ENCODE data around the gene DRAXIN. TPM values are rescaled to one million over a fixed set of nuclear protein-coding genes. Genes with fewer than 3 reads are reported as not detected.

The DRAXIN gene
- polyA plus RNA-seq, 1 of the 3 experiments (the other 2 are of a cell fraction) = 0.97 TPM

DNA sequence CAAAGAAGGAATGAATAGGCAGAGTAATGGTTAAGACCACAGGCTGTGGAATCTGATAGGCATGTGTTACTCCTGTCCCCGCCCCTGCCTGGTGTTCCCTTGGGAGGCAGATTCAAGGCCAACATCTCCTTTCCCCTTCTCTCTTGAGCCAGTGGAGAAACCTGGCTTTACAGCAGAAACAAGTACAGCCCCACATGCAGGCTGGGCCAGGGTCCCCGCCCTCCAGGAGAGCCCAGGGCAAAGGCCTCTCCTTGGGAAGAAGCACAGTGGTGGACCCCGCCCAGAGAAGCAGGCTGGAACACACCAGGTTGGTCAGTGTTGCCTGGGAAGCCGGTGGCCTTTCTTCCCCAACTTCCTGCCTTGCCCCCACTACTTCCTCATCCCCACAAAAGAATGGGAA lies 77.3 kb downstream of the DRAXIN start:
- peaks cover 0 to 14% of the 10 kb centered on the region in 2 experiments; a peak in 1 of 4 replicates for H3K4me1 ChIP-seq (ENCODE audit: control insufficient read depth in 1 of 2, insufficient read depth in 2 of 2, low read depth in 1 of 2, low read length in 1 of 2)
- no peaks in the 10 kb centered on the region for H3F3A ChIP-seq (replicated peaks; ENCODE audit: insufficient read depth)
- CTCF ChIA-PET = interaction anchor here (1.0 to 1.4 kb wide), 2 partner anchors 14 to 30 kb away, joined by 3 to 5 read pairs; no protein-coding TSS in a partner anchor
- no peak overlapping the region for H3K4me2 ChIP-seq
- no peak overlapping the region for H3K27ac ChIP-seq (ENCODE audit: low read depth in 2 of 2, low read length in 1 of 2)
- H3K79me2 ChIP-seq (ENCODE audit: insufficient read depth) = no peaks in the 10 kb centered on the region
- WGBS (ENCODE audit: low lambda C conversion rate) = 88% methylated on average over 4 of the region's 4 CpGs
- POLR2A ChIA-PET = no interaction called here
- no peak for DNase-seq
- no peaks in the 10 kb centered on the region for H3K36me3 ChIP-seq (replicated peaks in 1 of 2; ENCODE audit: control insufficient read depth in 1 of 2, insufficient read depth in 2 of 2, low read length in 1 of 2)
- H3K9me3 ChIP-seq = no peaks in the 10 kb centered on the region
- no peaks in the 10 kb centered on the region for H3K9me2 ChIP-seq
- H3K9ac ChIP-seq = no peak overlapping the region
- TF ChIP-seq, protein P1, sequence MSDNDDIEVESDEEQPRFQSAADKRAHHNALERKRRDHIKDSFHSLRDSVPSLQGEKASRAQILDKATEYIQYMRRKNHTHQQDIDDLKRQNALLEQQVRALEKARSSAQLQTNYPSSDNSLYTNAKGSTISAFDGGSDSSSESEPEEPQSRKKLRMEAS (IDR thresholded peaks at IDR 0.05; ENCODE audit: low read depth) = no peak
- TF ChIP-seq FOSL2 (IDR thresholded peaks at IDR 0.05; ENCODE audit: borderline replicate concordance, low read depth) = no peak
- TF ChIP-seq, protein P2, sequence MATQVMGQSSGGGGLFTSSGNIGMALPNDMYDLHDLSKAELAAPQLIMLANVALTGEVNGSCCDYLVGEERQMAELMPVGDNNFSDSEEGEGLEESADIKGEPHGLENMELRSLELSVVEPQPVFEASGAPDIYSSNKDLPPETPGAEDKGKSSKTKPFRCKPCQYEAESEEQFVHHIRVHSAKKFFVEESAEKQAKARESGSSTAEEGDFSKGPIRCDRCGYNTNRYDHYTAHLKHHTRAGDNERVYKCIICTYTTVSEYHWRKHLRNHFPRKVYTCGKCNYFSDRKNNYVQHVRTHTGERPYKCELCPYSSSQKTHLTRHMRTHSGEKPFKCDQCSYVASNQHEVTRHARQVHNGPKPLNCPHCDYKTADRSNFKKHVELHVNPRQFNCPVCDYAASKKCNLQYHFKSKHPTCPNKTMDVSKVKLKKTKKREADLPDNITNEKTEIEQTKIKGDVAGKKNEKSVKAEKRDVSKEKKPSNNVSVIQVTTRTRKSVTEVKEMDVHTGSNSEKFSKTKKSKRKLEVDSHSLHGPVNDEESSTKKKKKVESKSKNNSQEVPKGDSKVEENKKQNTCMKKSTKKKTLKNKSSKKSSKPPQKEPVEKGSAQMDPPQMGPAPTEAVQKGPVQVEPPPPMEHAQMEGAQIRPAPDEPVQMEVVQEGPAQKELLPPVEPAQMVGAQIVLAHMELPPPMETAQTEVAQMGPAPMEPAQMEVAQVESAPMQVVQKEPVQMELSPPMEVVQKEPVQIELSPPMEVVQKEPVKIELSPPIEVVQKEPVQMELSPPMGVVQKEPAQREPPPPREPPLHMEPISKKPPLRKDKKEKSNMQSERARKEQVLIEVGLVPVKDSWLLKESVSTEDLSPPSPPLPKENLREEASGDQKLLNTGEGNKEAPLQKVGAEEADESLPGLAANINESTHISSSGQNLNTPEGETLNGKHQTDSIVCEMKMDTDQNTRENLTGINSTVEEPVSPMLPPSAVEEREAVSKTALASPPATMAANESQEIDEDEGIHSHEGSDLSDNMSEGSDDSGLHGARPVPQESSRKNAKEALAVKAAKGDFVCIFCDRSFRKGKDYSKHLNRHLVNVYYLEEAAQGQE (IDR thresholded peaks at IDR 0.05; ENCODE audit: low read depth, low read length) = no peak
- no peak for TF ChIP-seq TCF12 (IDR thresholded peaks at IDR 0.05)
- no peak for TF ChIP-seq YY1 (IDR thresholded peaks at IDR 0.05; ENCODE audit: low read depth)
- TF ChIP-seq, protein P3, sequence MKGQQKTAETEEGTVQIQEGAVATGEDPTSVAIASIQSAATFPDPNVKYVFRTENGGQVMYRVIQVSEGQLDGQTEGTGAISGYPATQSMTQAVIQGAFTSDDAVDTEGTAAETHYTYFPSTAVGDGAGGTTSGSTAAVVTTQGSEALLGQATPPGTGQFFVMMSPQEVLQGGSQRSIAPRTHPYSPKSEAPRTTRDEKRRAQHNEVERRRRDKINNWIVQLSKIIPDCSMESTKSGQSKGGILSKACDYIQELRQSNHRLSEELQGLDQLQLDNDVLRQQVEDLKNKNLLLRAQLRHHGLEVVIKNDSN (IDR thresholded peaks at IDR 0.05; ENCODE audit: borderline replicate concordance, low read depth) = no peak
- TF ChIP-seq, protein P4, sequence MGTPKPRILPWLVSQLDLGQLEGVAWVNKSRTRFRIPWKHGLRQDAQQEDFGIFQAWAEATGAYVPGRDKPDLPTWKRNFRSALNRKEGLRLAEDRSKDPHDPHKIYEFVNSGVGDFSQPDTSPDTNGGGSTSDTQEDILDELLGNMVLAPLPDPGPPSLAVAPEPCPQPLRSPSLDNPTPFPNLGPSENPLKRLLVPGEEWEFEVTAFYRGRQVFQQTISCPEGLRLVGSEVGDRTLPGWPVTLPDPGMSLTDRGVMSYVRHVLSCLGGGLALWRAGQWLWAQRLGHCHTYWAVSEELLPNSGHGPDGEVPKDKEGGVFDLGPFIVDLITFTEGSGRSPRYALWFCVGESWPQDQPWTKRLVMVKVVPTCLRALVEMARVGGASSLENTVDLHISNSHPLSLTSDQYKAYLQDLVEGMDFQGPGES (IDR thresholded peaks at IDR 0.05; ENCODE audit: low read depth, low read length) = no peak
- no peak for TF ChIP-seq TEAD4 (IDR thresholded peaks at IDR 0.05; ENCODE audit: borderline replicate concordance, insufficient read depth)
- TF ChIP-seq FOXM1 (IDR thresholded peaks at IDR 0.05; ENCODE audit: low read depth) = no peak
- TF ChIP-seq POLR2AphosphoS5 (IDR thresholded peaks at IDR 0.05; ENCODE audit: low read depth, low read length) = no peak
- no peak for TF ChIP-seq EP300 (IDR thresholded peaks at IDR 0.05; ENCODE audit: borderline replicate concordance in 1 of 2, low read depth in 1 of 2, low read length in 1 of 2)
- TF ChIP-seq SMC3 (IDR thresholded peaks at IDR 0.05; ENCODE audit: low read depth, low read length) = no peak
- TF ChIP-seq EZH2phosphoT487 (IDR thresholded peaks at IDR 0.05; ENCODE audit: borderline replicate concordance, low read depth) = no peak
- no peak for TF ChIP-seq MEF2A (IDR thresholded peaks at IDR 0.05; ENCODE audit: borderline replicate concordance, low read depth)
- no peak for TF ChIP-seq RXRA (IDR thresholded peaks at IDR 0.05; ENCODE audit: borderline replicate concordance, low read depth)
- TF ChIP-seq TAF1 (IDR thresholded peaks at IDR 0.05; ENCODE audit: borderline replicate concordance, low read depth, low read length) = no peak
- TF ChIP-seq, protein P5, sequence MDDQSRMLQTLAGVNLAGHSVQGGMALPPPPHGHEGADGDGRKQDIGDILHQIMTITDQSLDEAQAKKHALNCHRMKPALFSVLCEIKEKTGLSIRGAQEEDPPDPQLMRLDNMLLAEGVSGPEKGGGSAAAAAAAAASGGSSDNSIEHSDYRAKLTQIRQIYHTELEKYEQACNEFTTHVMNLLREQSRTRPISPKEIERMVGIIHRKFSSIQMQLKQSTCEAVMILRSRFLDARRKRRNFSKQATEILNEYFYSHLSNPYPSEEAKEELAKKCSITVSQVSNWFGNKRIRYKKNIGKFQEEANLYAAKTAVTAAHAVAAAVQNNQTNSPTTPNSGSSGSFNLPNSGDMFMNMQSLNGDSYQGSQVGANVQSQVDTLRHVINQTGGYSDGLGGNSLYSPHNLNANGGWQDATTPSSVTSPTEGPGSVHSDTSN (IDR thresholded peaks at IDR 0.05) = no peak
- TF ChIP-seq, protein P6, sequence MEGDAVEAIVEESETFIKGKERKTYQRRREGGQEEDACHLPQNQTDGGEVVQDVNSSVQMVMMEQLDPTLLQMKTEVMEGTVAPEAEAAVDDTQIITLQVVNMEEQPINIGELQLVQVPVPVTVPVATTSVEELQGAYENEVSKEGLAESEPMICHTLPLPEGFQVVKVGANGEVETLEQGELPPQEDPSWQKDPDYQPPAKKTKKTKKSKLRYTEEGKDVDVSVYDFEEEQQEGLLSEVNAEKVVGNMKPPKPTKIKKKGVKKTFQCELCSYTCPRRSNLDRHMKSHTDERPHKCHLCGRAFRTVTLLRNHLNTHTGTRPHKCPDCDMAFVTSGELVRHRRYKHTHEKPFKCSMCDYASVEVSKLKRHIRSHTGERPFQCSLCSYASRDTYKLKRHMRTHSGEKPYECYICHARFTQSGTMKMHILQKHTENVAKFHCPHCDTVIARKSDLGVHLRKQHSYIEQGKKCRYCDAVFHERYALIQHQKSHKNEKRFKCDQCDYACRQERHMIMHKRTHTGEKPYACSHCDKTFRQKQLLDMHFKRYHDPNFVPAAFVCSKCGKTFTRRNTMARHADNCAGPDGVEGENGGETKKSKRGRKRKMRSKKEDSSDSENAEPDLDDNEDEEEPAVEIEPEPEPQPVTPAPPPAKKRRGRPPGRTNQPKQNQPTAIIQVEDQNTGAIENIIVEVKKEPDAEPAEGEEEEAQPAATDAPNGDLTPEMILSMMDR (IDR thresholded peaks at IDR 0.05) = no peak
- TF ChIP-seq GABPA (IDR thresholded peaks at IDR 0.05; ENCODE audit: low read depth) = no peak
- no peaks in the 10 kb centered on the region for H3K27me3 ChIP-seq (ENCODE audit: insufficient read depth)
- no peak overlapping the region for H2AFZ ChIP-seq (ENCODE audit: low read depth)
- H3K4me3 ChIP-seq (ENCODE audit: low read depth in 2 of 2, low read length in 1 of 2) = no peak overlapping the region
- no peaks in the 10 kb centered on the region for H4K20me1 ChIP-seq (ENCODE audit: insufficient read depth)

All from SK-N-SH (cell line).